Stimulated activated CD8-positive, alpha-beta memory T cell treated with anti-CD3 and anti-CD28 coated beads, Interleukin-12 subunit alpha, Interleukin-12 subunit beta, amount 100 ng/mL, for 24 hours (primary cell): ENCODE results near the gene ZNF280C.
"Not testable (repeated sequence)": the region's sequence is repeated elsewhere in the genome, so short reads cannot be mapped to it uniquely, and the experiment has no call there.

Source experiments
- DNase-seq: peaks from one replicate; pipeline ENCODE4 v3.0.0-alpha.2; 2020; ENCODE audit errors: extremely low read depth

The ZNF280C gene

GRCh38 chrX:130261296-130261893, 7.3 kb downstream of the ZNF280C start:
- no peak for DNase-seq

GRCh38 chrX:130260316-130260715, 8.4 kb downstream of the ZNF280C start:
- DNase-seq, result no peak

GRCh38 chrX:130253916-130254315, 14.8 kb downstream of the ZNF280C start:
- no peak for DNase-seq

GRCh38 chrX:130251671-130252070, 17.0 kb downstream of the ZNF280C start:
- no peak for DNase-seq

GRCh38 chrX:130247996-130248395, 20.7 kb downstream of the ZNF280C start:
- DNase-seq, result no peak

GRCh38 chrX:130246084-130246483, 22.6 kb downstream of the ZNF280C start:
- no peak for DNase-seq

GRCh38 chrX:130245441-130245840, 23.3 kb downstream of the ZNF280C start:
- DNase-seq, result no peak

GRCh38 chrX:130231184-130231583, 37.5 kb downstream of the ZNF280C start:
- DNase-seq, result not testable (repeated sequence)

- no peak for DNase-seq
Measured at GRCh38 chrX:130228871-130229270, 39.8 kb downstream of the ZNF280C start.

- no peak for DNase-seq
Measured at GRCh38 chrX:130224810-130225209, 43.9 kb downstream of the ZNF280C start.

- no peak for DNase-seq
Measured at GRCh38 chrX:130216320-130216719, 52.4 kb downstream of the ZNF280C start.

GRCh38 chrX:130213376-130213775, 55.3 kb downstream of the ZNF280C start:
- DNase-seq, result no peak

GRCh38 chrX:130212371-130212770, 56.3 kb downstream of the ZNF280C start:
- DNase-seq, result no peak

GRCh38 chrX:130211415-130212186, 57.1 kb downstream of the ZNF280C start:
- no peak for DNase-seq

- DNase-seq, result no peak
Measured at GRCh38 chrX:130204647-130205046, 64.1 kb downstream of the ZNF280C start.

GRCh38 chrX:130197464-130197863, 71.2 kb downstream of the ZNF280C start:
- no peak for DNase-seq

- DNase-seq, result no peak
Measured at GRCh38 chrX:130196466-130196865, 72.2 kb downstream of the ZNF280C start.

GRCh38 chrX:130190801-130191200, 77.9 kb downstream of the ZNF280C start:
- no peak for DNase-seq

- DNase-seq, result no peak
Measured at GRCh38 chrX:130186651-130187050, 82.0 kb downstream of the ZNF280C start.

GRCh38 chrX:130184857-130185256, 83.8 kb downstream of the ZNF280C start:
- no peak for DNase-seq

GRCh38 chrX:130184168-130184567, 84.5 kb downstream of the ZNF280C start:
- no peak for DNase-seq

- DNase-seq, result no peak
Measured at GRCh38 chrX:130179579-130180215, 89.0 kb downstream of the ZNF280C start.

- no peak for DNase-seq
Measured at GRCh38 chrX:130179170-130179569, 89.5 kb downstream of the ZNF280C start.
